K562 (cell line): ENCODE data around the gene RNF145. TPM values are rescaled to one million over a fixed set of nuclear protein-coding genes. Genes with fewer than 3 reads are reported as not detected.

Source experiments
- GABPA ChIP-seq: fragments of 200-800 bp; sonication (Bioruptor generic); conservative IDR thresholded peaks from 2 replicates; pipeline ENCODE4 v1.6.1; 2016; ENCODE audit warnings: low read depth, missing genetic modification characterization, missing compliant biosample characterization
- HDAC1 ChIP-seq, 2 experiments: fragments of 450-650 bp; IDR thresholded peaks; 2 replicates each; pipeline ENCODE4 v1.6.1; 2016 to 2017; ENCODE audit warnings: inconsistent platforms in 1 of 2, mild to moderate bottlenecking in 1 of 2, moderate library complexity in 1 of 2
- JUN ChIP-seq, 2 experiments: sonication (generic) in 1 of 2; formaldehyde crosslinking in 1 of 2; IDR thresholded peaks; 2 replicates each; pipeline versions ENCODE4 v1.6.1 to v1.8.0; 2012 to 2022; ENCODE audit warnings: borderline replicate concordance in 2 of 2, mild to moderate bottlenecking in 2 of 2, improper control_type of control experiment in 1 of 2, low read depth in 1 of 2, low read length in 1 of 2, missing genetic modification reagents in 1 of 2
- KAT7 ChIP-seq: sonication (generic); formaldehyde crosslinking; IDR thresholded peaks from 2 replicates; pipeline ENCODE4 v1.8.0; 2022; ENCODE audit warnings: missing genetic modification reagents, mild to moderate bottlenecking, borderline replicate concordance
- NR2C2 ChIP-seq, 2 experiments: fragments of 200-800 bp in 1 of 2; sonication (Bioruptor generic) in 1 of 2; sonication (generic) in 1 of 2; formaldehyde crosslinking in 1 of 2; IDR thresholded peaks; 2 replicates each; pipeline versions ENCODE4 v1.6.1 to v1.8.0; 2016 to 2022; ENCODE audit warnings: mild to moderate bottlenecking in 1 of 2, missing compliant biosample characterization in 1 of 2, missing genetic modification characterization in 1 of 2, missing genetic modification reagents in 1 of 2
- POLR2AphosphoS5 ChIP-seq: IDR thresholded peaks from 2 replicates; pipeline ENCODE4 v1.6.1; 2011; ENCODE audit warnings: mild to moderate bottlenecking, low read depth, low read length, moderate library complexity; ENCODE audit not compliant: control insufficient read depth, insufficient read depth
- POLR2B ChIP-seq: fragments of 450-650 bp; IDR thresholded peaks from 2 replicates; pipeline ENCODE4 v1.6.1; 2018; ENCODE audit warnings: low read depth; ENCODE audit not compliant: partially characterized antibody
- RB1 ChIP-seq: fragments of 450-650 bp; IDR thresholded peaks from 2 replicates; pipeline ENCODE4 v1.6.1; 2017; ENCODE audit warnings: low read depth, mild to moderate bottlenecking
- RNF2 ChIP-seq: sonication (generic); IDR thresholded peaks from 2 replicates; pipeline ENCODE4 v1.6.1; 2016
- SIN3B ChIP-seq: fragments of 450-650 bp; IDR thresholded peaks from 2 replicates; pipeline ENCODE4 v1.6.1; 2017; ENCODE audit warnings: low read depth, mild to moderate bottlenecking, moderate library complexity
- SLC30A9 ChIP-seq: fragments of 250-450 bp; sonication (Bioruptor Pico); IDR thresholded peaks from 2 replicates; pipeline ENCODE4 v1.8.0; 2022; ENCODE audit warnings: mild to moderate bottlenecking, moderate library complexity
- YY1 ChIP-seq, 3 experiments: IDR thresholded peaks; 2 replicates each; pipeline ENCODE4 v1.6.1; 2011; ENCODE audit warnings: low read length in 2 of 3, mild to moderate bottlenecking in 2 of 3, moderate library complexity in 2 of 3, borderline replicate concordance in 1 of 3, control low read depth in 1 of 3, low read depth in 1 of 3; ENCODE audit not compliant: insufficient read depth in 3 of 3, insufficient replicate concordance in 2 of 3, control insufficient read depth in 1 of 3, insufficient read length in 1 of 3; ENCODE audit errors: extremely low read depth in 1 of 3
- ZNF766 ChIP-seq: fragments of 200-800 bp; sonication (Bioruptor generic); conservative IDR thresholded peaks from 2 replicates; pipeline ENCODE4 v1.6.1; 2016; ENCODE audit warnings: missing genetic modification characterization, missing compliant biosample characterization
- ZNF785 ChIP-seq: fragments of 250-450 bp; sonication (Bioruptor Pico); IDR thresholded peaks from 2 replicates; pipeline ENCODE4 v1.4.0; 2020; ENCODE audit warnings: mild to moderate bottlenecking
- polyA plus RNA-seq, 8 experiments: library from polyadenylated mRNA; depleted of rRNA in 4 of 8; stranded (reverse) in 5 of 8; unstranded in 3 of 8; fragments of >200 nt; fragmentation: Nextera tagmentation in 2 of 8; fragmentation: Illumina TruSeq in 1 of 8; extraction: Ambion mirVana in 2 of 8; extraction: Trizol in 1 of 8; gene quantifications; 2 replicates each; pipeline versions ENCODE4 v1.2.1 to v1.2.3, GENCODE V29; 2011 to 2014; ENCODE audit warnings: inconsistent platforms in 1 of 8, missing spikeins in 1 of 8
- total RNA-seq, 7 experiments: library from RNA; depleted of rRNA in 6 of 7; stranded (reverse); fragments of >200 nt in 6 of 7; fragmentation: Illumina TruSeq in 2 of 7; extraction: Trizol in 2 of 7; gene quantifications; 2 replicates each; pipeline versions ENCODE4 v1.2.1 to v1.2.3, GENCODE V29; 2011 to 2021; ENCODE audit warnings: low replicate concordance in 1 of 7
- TF ChIP-seq, protein P1 (sequence below), 3 experiments: fragments of 200-800 bp in 1 of 3; sonication (Bioruptor generic) in 1 of 3; sonication (generic) in 1 of 3; formaldehyde crosslinking in 1 of 3; IDR thresholded peaks; 2 replicates each; pipeline versions ENCODE4 v1.6.1 to v1.8.0; 2016 to 2022; ENCODE audit warnings: mild to moderate bottlenecking in 2 of 3, missing compliant biosample characterization in 2 of 3, missing genetic modification characterization in 2 of 3, missing genetic modification reagents in 1 of 3
- TF ChIP-seq, protein P2 (sequence below): fragments of 450-650 bp; IDR thresholded peaks from 2 replicates; pipeline ENCODE4 v1.7.1; 2018; ENCODE audit warnings: mild to moderate bottlenecking, low read depth; ENCODE audit not compliant: partially characterized antibody
- TF ChIP-seq, protein P3 (sequence below): fragments of 450-650 bp; IDR thresholded peaks from 2 replicates; pipeline ENCODE4 v1.6.1; 2016
- TF ChIP-seq, protein P4 (sequence below): conservative IDR thresholded peaks from 2 replicates; pipeline ENCODE4 v1.6.1; 2011; ENCODE audit warnings: low read depth, mild to moderate bottlenecking, low read length; ENCODE audit not compliant: control insufficient read depth

RNF145 gene
- total and polyA plus RNA-seq, 9 of the 15 experiments (the other 6 are each of a cell fraction or from before 2014, with no cell fraction given) = 13.6 to 40.7 (median 25.4) TPM

DNA sequence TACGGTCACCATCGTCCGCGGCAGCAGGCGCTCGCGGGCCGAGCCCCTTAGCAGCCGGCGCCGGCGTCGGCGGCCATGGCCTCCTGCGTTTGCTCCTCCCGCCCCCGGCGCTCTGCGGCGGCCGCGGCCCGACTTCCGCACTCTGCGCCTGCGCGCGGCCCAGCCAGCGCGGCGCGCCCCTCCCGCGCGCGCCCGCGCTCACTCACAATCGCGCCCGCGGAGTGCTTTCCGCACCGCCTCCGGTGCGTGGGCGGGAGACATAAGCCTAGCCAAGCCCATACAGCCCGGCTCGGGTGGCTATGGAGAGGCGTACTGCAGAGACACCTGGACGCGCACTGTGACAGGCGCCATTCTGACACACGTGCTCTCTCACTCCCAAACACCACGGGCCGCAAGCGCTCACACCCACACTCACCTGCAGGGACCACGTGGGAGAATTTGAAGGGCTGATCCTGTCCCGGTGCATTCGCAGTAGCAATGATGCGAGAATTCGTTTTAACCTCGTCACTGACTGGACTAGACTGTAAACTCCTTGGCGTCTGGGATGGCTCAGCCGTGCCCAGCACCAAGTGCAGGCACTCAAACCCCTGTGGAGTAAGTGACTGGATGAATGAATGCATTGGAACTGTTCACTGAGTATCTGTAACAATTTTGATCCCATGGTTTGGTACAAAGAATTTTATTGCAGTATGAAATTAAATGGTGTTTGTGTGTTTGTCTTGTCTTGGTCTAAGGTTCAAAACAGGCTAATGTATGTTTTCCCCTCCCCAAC lies at the start of gene RNF145 (continued):
- peak; percentile 54 to 92 (median 80) for TF ChIP-seq YY1 (IDR thresholded peaks at IDR 0.05; ENCODE audit: borderline replicate concordance in 1 of 3, control insufficient read depth in 1 of 3, extremely low read depth in 1 of 3, insufficient read depth in 3 of 3, insufficient read length in 1 of 3, insufficient replicate concordance in 2 of 3, low read depth in 1 of 3, low read length in 2 of 3)
- peak; percentile 53 for TF ChIP-seq POLR2B
- peak; percentile 80 for TF ChIP-seq RNF2
- peak; percentile 77; the same call in 1 of the 2 replicates for TF ChIP-seq KAT7
- TF ChIP-seq SLC30A9 (CRISPR knock-in tag) = no peak
- TF ChIP-seq ZNF785 = no peak
- TF ChIP-seq HDAC1 (IDR thresholded peaks at IDR 0.05) = peak in 1 of 2 experiments; percentile 97; a peak in 2 of 4 replicates
- TF ChIP-seq, protein P1, sequence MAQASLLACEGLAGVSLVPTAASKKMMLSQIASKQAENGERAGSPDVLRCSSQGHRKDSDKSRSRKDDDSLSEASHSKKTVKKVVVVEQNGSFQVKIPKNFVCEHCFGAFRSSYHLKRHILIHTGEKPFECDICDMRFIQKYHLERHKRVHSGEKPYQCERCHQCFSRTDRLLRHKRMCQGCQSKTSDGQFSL (CRISPR knock-in tag; IDR thresholded peaks at IDR 0.05) = 0 out of 2 replicates have a peak, but pooled peaks have one; percentile 30
- TF ChIP-seq, protein P1 (tag; IDR thresholded peaks at IDR 0.05) = no peak; a peak in 1 of 4 replicates
- TF ChIP-seq RB1 = peak; percentile 92
- TF ChIP-seq NR2C2 (CRISPR knock-in tag; IDR thresholded peaks at IDR 0.05) = peak; percentile 33; the same call in 1 of the 2 replicates
- no peak for TF ChIP-seq NR2C2 (tag; IDR thresholded peaks at IDR 0.05)
- TF ChIP-seq, protein P2, sequence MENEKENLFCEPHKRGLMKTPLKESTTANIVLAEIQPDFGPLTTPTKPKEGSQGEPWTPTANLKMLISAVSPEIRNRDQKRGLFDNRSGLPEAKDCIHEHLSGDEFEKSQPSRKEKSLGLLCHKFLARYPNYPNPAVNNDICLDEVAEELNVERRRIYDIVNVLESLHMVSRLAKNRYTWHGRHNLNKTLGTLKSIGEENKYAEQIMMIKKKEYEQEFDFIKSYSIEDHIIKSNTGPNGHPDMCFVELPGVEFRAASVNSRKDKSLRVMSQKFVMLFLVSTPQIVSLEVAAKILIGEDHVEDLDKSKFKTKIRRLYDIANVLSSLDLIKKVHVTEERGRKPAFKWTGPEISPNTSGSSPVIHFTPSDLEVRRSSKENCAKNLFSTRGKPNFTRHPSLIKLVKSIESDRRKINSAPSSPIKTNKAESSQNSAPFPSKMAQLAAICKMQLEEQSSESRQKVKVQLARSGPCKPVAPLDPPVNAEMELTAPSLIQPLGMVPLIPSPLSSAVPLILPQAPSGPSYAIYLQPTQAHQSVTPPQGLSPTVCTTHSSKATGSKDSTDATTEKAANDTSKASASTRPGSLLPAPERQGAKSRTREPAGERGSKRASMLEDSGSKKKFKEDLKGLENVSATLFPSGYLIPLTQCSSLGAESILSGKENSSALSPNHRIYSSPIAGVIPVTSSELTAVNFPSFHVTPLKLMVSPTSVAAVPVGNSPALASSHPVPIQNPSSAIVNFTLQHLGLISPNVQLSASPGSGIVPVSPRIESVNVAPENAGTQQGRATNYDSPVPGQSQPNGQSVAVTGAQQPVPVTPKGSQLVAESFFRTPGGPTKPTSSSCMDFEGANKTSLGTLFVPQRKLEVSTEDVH = no peak
- TF ChIP-seq, protein P3, sequence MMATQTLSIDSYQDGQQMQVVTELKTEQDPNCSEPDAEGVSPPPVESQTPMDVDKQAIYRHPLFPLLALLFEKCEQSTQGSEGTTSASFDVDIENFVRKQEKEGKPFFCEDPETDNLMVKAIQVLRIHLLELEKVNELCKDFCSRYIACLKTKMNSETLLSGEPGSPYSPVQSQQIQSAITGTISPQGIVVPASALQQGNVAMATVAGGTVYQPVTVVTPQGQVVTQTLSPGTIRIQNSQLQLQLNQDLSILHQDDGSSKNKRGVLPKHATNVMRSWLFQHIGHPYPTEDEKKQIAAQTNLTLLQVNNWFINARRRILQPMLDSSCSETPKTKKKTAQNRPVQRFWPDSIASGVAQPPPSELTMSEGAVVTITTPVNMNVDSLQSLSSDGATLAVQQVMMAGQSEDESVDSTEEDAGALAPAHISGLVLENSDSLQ = peak; percentile 49
- no peak for TF ChIP-seq GABPA (tag)
- peak; percentile 88 for TF ChIP-seq POLR2AphosphoS5
- TF ChIP-seq, protein P4, sequence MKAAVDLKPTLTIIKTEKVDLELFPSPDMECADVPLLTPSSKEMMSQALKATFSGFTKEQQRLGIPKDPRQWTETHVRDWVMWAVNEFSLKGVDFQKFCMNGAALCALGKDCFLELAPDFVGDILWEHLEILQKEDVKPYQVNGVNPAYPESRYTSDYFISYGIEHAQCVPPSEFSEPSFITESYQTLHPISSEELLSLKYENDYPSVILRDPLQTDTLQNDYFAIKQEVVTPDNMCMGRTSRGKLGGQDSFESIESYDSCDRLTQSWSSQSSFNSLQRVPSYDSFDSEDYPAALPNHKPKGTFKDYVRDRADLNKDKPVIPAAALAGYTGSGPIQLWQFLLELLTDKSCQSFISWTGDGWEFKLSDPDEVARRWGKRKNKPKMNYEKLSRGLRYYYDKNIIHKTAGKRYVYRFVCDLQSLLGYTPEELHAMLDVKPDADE = peak; percentile 87; the same call in 1 of the 2 replicates
- TF ChIP-seq ZNF766 (CRISPR knock-in tag) = peak; percentile 67; the same call in 1 of the 2 replicates
- TF ChIP-seq SIN3B = peak; percentile 48
- TF ChIP-seq JUN (IDR thresholded peaks at IDR 0.05; ENCODE audit: borderline replicate concordance, low read depth, low read length) = peak; percentile 45; the same call in 1 of the 2 replicates
- no peak for TF ChIP-seq JUN (CRISPR knock-in tag; IDR thresholded peaks at IDR 0.05; ENCODE audit: borderline replicate concordance)
